ENCODE measurements around the gene VSIG1.

Gene VSIG1

GRCh38 chrX:108020631-108021030 lies 24.2 kb upstream of the VSIG1 start:
- TF ChIP-seq, protein P1, sequence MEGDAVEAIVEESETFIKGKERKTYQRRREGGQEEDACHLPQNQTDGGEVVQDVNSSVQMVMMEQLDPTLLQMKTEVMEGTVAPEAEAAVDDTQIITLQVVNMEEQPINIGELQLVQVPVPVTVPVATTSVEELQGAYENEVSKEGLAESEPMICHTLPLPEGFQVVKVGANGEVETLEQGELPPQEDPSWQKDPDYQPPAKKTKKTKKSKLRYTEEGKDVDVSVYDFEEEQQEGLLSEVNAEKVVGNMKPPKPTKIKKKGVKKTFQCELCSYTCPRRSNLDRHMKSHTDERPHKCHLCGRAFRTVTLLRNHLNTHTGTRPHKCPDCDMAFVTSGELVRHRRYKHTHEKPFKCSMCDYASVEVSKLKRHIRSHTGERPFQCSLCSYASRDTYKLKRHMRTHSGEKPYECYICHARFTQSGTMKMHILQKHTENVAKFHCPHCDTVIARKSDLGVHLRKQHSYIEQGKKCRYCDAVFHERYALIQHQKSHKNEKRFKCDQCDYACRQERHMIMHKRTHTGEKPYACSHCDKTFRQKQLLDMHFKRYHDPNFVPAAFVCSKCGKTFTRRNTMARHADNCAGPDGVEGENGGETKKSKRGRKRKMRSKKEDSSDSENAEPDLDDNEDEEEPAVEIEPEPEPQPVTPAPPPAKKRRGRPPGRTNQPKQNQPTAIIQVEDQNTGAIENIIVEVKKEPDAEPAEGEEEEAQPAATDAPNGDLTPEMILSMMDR (IDR thresholded peaks at IDR 0.05) = peak; percentile 67
- TF ChIP-seq ZFX (IDR thresholded peaks at IDR 0.05; ENCODE audit: borderline replicate concordance) = no peak

DNA sequence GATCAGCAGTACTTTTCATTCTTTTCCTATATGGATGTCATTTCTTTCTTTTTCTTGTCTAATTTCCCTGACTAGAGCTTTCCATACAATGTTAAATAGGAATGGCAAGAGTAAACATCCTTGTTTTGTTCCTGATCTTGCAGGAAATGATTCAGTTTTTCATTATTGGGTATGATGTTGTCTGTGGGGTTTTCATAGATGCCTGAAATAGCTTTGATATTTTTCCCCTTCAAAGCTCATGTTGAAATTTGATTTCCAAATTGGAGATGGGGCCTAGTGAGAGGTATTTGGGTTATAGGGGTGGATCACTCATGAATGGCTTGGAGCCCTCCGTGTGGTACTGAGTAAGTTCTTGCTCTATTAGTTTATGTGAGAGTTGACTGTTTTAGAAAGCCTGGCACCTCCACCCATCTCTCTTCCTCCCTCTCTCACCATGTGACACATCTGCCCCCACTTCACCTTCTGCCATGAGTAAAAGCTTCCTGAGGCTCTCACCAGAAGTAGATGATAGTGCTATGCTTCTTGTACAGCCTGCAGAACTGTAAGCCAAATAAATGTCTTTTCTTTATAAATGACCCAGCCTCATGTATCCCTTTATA lies 22.3 kb upstream of the VSIG1 start:
- TF ChIP-seq, protein P1 (IDR thresholded peaks at IDR 0.05) = no peak
- no peak for TF ChIP-seq ZFX (IDR thresholded peaks at IDR 0.05; ENCODE audit: borderline replicate concordance)
- H3K27ac ChIP-seq = no peak overlapping the region

More at GRCh38 chrX:108020631-108021030, 24.2 kb upstream of the VSIG1 start:
- H3K27ac ChIP-seq = no peak overlapping the region

DNA sequence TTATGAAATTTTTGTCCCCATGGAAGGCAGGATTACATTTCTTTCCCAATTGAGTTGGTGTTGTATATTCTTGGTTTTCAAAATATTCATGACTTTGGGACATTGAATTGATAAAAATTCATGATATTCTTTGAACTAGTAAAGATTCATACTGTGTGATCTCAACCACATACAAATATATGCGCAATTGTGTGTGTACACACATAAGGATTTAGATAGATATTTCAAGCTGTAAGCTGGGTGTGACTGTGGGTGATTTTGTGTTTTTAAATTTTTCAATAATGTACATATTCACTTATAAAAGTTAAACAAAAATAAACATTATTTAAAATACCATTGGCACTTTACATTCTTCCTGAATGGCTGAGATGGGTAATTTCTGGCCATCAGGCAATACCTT lies 19.5 kb upstream of the VSIG1 start:
- TF ChIP-seq, protein P1 (IDR thresholded peaks at IDR 0.05) = no peak
- TF ChIP-seq ZFX (IDR thresholded peaks at IDR 0.05; ENCODE audit: borderline replicate concordance) = no peak

DNA sequence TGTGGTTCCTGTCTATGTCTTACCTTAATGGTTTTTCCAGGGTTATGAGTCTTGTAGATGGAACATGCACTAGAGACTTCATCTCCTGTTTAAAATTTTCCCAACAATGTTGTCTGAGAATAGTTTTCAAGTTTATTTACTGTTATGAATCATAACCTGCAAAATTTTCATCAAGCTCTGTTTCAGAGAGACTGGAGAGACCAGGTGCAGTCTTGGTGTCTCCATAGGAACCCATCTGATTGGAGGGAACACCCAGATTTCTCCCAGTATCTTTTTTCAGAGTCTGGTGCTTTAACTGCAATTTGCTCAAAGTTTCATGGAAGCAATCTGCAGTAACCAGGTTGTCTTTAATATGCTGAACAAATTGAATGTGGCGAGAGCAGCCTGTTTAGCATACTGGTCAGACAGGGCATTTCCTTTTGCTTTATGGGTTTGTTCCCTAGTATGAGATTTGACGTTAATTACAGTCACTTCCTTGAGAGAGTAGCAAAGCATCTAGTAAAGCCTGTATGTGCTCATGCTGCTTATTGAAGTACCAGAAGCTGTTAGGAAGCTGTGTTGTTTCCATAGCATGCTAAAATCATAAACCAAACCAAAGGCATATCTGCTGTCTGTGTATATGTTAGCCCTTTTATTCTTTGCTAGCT lies 18.8 kb upstream of the VSIG1 start:
- no peak overlapping the region for H3K27ac ChIP-seq
- TF ChIP-seq, protein P1 (IDR thresholded peaks at IDR 0.05) = no peak
- TF ChIP-seq ZFX (IDR thresholded peaks at IDR 0.05; ENCODE audit: borderline replicate concordance) = no peak

More for the DNA sequence above, 19.5 kb upstream of the VSIG1 start:
- H3K27ac ChIP-seq = no peak overlapping the region

DNA sequence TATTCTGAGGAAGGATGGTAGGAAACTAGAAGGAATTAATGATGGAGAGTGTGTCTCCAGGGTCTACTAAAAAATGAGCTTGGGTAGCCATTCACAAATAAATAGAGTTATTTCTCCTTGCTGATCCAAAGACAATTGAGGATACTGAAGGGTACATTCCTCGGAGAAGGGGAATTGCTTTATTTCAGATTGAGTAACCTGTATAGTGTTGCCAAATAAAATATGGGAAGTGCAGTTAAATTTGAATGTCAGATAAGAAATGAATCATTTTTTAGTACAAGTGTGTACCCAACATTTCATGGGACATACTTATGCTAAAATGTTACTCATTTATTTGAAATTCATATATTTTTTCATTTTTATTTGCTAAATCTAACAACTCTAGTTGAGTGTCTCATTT lies 16.0 kb upstream of the VSIG1 start:
- TF ChIP-seq ZFX (IDR thresholded peaks at IDR 0.05; ENCODE audit: borderline replicate concordance) = no peak
- TF ChIP-seq, protein P1 (IDR thresholded peaks at IDR 0.05) = no peak
- H3K27ac ChIP-seq = no peak overlapping the region

DNA sequence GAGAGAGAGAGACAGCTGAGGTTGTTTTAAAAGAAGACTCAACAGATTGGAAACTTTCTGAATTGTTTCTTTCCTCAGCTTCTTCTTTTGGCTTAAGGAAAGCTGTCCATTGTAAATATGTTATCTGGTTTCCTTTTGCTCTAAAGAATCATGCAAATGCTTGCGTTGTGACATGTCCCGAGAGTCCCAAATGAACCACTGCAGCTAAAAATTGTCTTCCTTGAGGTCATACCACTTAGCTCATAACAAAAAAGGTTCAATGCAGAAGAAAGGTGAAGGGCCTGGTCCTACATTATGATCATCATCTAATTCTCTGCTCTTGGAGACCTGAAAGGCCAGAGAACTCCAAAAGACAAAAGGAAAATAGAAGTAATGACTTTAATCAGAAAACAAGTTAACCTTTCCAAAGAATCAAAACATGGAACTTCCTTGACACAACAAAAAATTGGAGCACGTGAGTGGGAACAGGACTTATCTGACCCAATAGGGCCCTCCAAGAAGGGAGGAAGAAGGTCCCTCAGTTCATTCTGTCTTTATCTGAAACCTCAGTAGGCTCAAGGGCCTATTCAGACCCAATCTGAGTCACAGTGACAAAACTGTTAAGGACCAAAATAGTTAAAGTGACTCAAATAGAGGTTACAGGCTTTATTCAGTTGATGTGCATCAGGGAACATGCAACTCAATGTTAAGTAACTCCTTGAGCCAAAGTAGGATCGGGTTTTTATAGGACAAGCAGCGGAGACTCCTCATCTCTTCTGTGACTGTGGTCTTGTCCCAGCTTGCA lies 14.7 kb upstream of the VSIG1 start:
- no peak overlapping the region for H3K27ac ChIP-seq
- TF ChIP-seq ZFX (IDR thresholded peaks at IDR 0.05; ENCODE audit: borderline replicate concordance) = no peak

- no peak overlapping the region for H3K27ac ChIP-seq
- no peak for TF ChIP-seq ZFX (IDR thresholded peaks at IDR 0.05; ENCODE audit: borderline replicate concordance)
- TF ChIP-seq, protein P1 (IDR thresholded peaks at IDR 0.05) = no peak
Measured at GRCh38 chrX:108032944-108033343, 11.9 kb upstream of the VSIG1 start.
